Panc1 (cell line): ENCODE results near the gene ARPC1B.

Experiments
- SIN3A ChIP-seq: IDR thresholded peaks from 2 replicates; pipeline ENCODE4 v1.6.1; 2012; ENCODE audit warnings: low read depth, mild to moderate bottlenecking, low read length, moderate library complexity, borderline replicate concordance; ENCODE audit not compliant: insufficient read depth
- TF ChIP-seq, protein P1 (sequence below): fragments of 450-650 bp; IDR thresholded peaks from 2 replicates; pipeline ENCODE4 v1.5.1; 2017; ENCODE audit warnings: mild to moderate bottlenecking

DNA sequence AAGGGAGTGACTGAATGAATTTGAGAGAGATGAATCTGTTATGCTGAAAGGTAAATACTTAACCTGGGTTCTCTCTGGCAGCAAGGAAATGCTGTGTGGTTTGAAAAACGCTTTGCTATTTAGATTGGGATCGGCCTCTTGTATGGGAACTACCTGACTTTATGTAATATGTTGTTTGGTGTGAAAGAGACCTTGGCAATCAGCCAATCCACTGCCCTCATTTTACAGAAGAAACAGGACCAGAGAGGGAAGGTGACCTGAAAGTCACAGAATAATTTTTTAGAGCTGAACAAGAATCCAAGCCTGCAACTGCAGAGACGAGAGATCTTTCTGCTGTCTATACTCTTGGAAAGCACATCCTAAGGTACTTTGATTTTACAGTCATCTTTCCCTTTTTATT lies 35.3 kb downstream of the ARPC1B start:
- TF ChIP-seq, protein P1, sequence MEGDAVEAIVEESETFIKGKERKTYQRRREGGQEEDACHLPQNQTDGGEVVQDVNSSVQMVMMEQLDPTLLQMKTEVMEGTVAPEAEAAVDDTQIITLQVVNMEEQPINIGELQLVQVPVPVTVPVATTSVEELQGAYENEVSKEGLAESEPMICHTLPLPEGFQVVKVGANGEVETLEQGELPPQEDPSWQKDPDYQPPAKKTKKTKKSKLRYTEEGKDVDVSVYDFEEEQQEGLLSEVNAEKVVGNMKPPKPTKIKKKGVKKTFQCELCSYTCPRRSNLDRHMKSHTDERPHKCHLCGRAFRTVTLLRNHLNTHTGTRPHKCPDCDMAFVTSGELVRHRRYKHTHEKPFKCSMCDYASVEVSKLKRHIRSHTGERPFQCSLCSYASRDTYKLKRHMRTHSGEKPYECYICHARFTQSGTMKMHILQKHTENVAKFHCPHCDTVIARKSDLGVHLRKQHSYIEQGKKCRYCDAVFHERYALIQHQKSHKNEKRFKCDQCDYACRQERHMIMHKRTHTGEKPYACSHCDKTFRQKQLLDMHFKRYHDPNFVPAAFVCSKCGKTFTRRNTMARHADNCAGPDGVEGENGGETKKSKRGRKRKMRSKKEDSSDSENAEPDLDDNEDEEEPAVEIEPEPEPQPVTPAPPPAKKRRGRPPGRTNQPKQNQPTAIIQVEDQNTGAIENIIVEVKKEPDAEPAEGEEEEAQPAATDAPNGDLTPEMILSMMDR, result no peak
- no peak for TF ChIP-seq SIN3A
